Measurements from ENCODE around the gene DBNDD2.

The DBNDD2 gene

GRCh38 chr20:45452772-45453691 lies 44.9 kb downstream of the DBNDD2 start:
- no peak for DNase-seq

GRCh38 chr20:45456632-45457031 lies 48.5 kb downstream of the DBNDD2 start:
- peak; percentile 22 for DNase-seq

- no peak for DNase-seq
Measured at GRCh38 chr20:45459606-45460005, 51.5 kb downstream of the DBNDD2 start.

All from NCI-H774 (cell line).